G401.6 (cell line): ENCODE results near the gene OPRL1.

Source experiments
- FAIRE-seq: peaks from 2 replicates; lab custom pipeline; 2012; peaks lifted over from hg19 to GRCh38; lab: Jason Lieb, UNC

The OPRL1 gene

DNA sequence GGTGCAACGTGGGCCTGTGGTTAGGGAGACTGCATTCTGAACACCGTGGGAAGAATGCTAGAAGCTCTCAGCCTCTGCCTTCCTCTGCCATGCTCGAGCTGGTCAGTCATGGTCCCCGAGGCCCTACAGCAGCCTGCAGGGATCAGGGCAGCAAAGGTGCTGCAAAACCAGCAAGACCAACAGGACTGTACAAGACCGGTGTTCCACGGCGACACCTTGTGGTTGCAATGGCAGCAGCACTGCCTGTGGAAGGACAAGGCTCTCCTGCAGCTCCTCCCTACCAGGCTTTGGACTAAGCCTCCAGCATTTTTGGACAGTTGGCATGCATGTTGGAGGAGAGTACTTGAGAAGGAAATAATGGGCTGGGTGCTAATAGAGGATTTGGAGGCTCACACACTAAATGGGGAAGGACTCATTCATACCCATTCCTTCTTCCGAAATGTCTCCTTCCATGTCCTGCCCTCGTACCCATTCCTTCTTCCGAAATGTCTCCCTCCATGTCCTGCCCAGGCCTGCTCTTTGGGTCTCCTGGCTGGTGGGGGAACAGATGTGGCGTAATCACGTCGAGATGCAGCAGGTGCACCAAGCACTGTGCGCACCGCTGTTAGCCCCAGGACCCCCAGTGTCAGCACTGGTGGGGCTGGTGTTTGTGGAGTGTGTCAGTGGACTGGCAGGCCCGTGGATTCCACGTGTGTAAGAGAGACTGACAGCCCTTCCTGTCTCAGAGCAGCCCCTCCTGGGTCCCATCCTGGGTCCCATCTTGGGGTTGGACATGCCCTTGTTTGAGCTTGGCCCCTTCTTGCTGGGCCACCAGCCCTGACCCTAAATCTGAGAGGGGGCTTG, 65.8 kb downstream of the OPRL1 start:
- FAIRE-seq: no peak

DNA sequence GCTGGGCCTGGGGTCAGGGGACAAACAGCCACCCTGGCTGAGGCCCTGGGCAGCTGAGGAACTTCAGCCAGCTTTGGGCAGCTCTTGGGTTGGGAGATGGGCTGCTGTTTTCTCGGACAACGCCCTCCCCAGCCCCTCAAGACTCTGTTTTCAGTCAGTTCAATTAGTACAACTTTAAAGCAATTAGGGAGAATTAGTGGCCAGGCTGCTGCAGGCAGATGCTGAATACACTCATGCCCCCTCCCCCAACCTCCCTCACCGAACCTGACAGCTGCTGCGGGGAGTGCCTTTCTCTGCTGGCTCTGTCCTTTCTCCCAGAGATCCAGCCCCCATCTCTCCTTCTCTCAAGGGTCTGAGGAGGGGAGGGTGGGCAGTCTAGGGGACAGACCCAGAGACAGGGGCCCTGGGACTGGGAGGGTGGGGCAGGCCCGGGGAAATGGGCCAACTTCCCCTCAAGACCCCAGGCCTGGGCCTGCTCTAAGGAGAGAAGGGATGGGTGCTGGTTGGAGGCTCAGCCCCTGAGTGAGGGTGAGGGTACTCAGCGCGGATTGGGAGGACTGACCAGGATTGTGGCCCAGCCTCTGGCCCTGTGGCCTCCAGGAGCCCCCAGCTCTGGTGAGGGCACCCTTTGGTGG, 66.5 kb downstream of the OPRL1 start:
- FAIRE-seq: no peak

DNA sequence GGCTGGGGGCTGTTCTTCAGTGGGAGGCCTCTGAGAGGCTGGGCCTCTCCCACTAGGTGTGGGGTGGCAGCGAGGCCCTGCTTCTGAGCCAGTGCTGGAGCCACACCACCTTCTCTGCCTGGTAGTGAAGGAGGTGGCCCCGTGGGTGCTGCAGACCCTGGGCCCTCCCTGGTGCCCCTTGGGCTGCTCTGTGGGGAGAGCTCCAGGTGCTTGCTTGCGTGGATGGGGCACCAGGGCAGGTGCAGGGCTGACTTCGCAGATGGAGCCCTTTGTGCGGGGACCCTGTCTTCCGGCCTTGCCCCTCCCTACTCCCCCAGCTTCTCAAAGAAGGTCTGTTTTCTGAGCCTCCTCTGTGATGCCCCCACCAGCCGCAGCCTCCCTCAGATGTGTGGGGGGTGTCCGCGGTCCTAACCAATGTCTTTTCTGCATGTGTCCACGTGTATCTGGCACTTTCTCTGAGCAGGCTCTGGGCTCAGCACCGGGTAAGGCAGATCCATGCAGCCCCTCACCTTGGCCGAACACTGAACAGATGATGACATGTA, 67.1 kb downstream of the OPRL1 start:
- no peak for FAIRE-seq

DNA sequence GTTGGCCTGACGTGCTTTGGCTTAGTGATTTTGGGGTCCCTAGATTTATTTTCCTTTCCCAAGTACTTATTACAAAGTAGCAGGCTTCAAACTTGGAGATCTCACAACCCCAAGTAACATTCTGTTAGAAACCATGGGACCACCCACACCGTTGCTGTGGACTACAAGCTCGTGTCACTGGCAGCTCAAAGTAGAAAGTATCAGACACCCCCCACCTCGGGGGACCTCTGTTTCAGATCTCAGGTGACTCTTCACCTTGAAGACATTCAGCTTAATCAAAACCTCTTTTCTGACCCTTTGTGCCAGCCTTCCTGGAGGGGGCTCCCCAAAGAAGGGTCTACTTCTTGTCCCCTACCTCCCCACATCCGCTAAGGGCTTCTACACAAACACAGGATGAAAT, 68.7 kb downstream of the OPRL1 start:
- no peak for FAIRE-seq

DNA sequence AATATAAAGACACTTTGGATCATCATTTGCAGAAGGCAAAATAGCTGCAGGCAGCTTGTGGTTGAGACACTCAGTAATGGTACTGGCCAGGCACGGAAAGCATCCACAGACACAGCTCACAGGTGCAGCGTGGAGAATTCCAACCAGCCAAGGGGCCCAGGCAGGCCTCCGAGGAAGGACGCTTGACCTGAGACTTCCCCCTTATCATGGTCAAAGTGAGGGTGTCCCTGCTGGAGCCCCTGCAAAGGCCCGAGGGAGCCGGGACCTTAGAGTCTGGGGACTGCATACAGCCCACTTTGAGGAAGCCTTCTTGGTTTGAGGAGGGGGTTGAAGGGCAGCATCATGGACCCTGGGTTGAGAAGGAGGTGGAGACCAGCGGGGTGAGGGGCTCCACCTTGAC, 69.3 kb downstream of the OPRL1 start:
- no peak for FAIRE-seq

DNA sequence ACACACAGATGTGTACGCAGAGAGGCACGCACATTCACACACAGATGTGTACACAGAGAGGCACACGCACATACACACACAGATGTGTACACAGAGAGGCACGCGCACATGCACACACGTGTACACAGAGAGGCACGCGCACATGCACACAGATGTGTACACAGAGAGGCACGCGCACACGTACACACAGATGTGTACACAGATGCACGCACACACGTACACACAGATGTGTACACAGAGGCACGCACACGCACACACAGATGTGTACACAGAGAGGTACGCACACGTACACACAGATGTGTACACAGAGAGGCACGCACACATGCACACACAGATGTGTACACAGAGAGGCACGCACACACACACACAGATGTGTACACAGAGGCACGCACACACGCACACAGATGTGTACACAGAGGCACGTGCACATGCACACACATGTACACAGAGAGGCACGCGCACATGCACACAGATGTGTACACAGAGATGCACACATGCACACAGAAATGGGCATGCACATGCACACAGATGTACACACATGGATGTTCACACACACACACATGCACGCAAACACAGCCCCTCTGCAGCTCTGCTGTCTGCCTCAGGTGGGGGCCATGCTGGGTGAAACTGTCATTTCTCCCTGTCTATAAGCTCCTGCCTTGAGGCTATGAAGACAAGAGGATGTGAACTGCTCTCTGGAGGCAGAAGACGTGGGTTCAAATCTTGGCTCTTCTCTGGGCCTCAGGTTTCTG, 70.1 kb downstream of the OPRL1 start:
- no peak for FAIRE-seq
